A673 (cell line): ENCODE results near the gene SLC2A9. TPM values are rescaled to one million over a fixed set of nuclear protein-coding genes. Genes with fewer than 3 reads are reported as not detected.

ENCODE experiments used
- BruUV-seq: library from RNA; stranded (reverse); fragments of 400-500 nt; replicated peaks from 2 replicates; lab custom pipeline; 2021; lab: Mats Ljungman, UMichigan
- CTCF ChIA-PET: fragments of 300-600 bp; sonication (Branson Sonifier 250); formaldehyde crosslinking; loops from one replicate; lab custom pipeline; 2022; ENCODE audit warnings: antibody characterized with exemption; lab: Charles Lee
- POLR2A ChIA-PET: fragments of 300-600 bp; sonication (Branson Sonifier 250); formaldehyde crosslinking; loops from one replicate; lab custom pipeline; 2022; ENCODE audit warnings: antibody characterized with exemption; ENCODE audit not compliant: low non-redundant PET; lab: Charles Lee
- DNase-seq: peaks from one replicate; pipeline ENCODE4 v3.0.0-alpha.2; 2015; ENCODE audit warnings: low spot score
- H3K27ac ChIP-seq: fragments of 200-600 bp; sonication (generic); 2 replicates; pipeline ENCODE4 v1.5.1; 2016; ENCODE audit warnings: mixed run types, low read depth, mild to moderate bottlenecking, mixed read lengths, antibody characterized with exemption, low read length; ENCODE audit not compliant: poor library complexity, severe bottlenecking
- H3K27me3 ChIP-seq: fragments of 200-600 bp; sonication (generic); replicated peaks from 2 replicates; pipeline ENCODE4 v1.6.1; 2017; ENCODE audit warnings: mixed run types, low read depth, mild to moderate bottlenecking, mixed read lengths, antibody characterized with exemption, low read length; ENCODE audit not compliant: insufficient read depth, poor library complexity
- H3K36me3 ChIP-seq: fragments of 200-600 bp; sonication (generic); 2 replicates; pipeline ENCODE4 v1.6.1; 2016; ENCODE audit warnings: mixed run types, mild to moderate bottlenecking, mixed read lengths, antibody characterized with exemption, low read length; ENCODE audit not compliant: insufficient read depth, poor library complexity, severe bottlenecking
- H3K4me1 ChIP-seq: fragments of 200-600 bp; sonication (generic); 2 replicates; pipeline ENCODE4 v1.6.1; 2017; ENCODE audit warnings: mixed run types, mild to moderate bottlenecking, mixed read lengths, antibody characterized with exemption, low read length; ENCODE audit not compliant: insufficient read depth, poor library complexity, severe bottlenecking
- H3K4me3 ChIP-seq: fragments of 200-600 bp; sonication (generic); 2 replicates; pipeline ENCODE4 v1.5.1; 2016; ENCODE audit warnings: low read depth, mixed run types, mild to moderate bottlenecking, mixed read lengths, low read length; ENCODE audit not compliant: poor library complexity, severe bottlenecking
- H3K9me3 ChIP-seq: fragments of 200-600 bp; sonication (generic); 2 replicates; pipeline ENCODE4 v1.6.1; 2016; ENCODE audit warnings: mixed run types, low read depth, mild to moderate bottlenecking, mixed read lengths, antibody characterized with exemption, low read length; ENCODE audit not compliant: poor library complexity, severe bottlenecking
- CTCF ChIP-seq: fragments of 300-800, 200-600 bp; sonication (generic); conservative IDR thresholded peaks from 2 replicates; pipeline ENCODE4 v1.5.1; 2017; ENCODE audit warnings: low read depth, mild to moderate bottlenecking, antibody characterized with exemption, low read length, moderate library complexity, mixed read lengths
- EZH2 ChIP-seq: fragments of 200-600 bp; sonication (generic); IDR thresholded peaks from 2 replicates; pipeline ENCODE4 v1.6.1; 2017; ENCODE audit warnings: borderline replicate concordance, low read depth, mild to moderate bottlenecking, mixed read lengths, antibody characterized with exemption, low read length; ENCODE audit not compliant: poor library complexity, severe bottlenecking
- intact Hi-C: fragments of 100-400 bp; cut with micrococcal nuclease; formaldehyde crosslinking; loops from one replicate; pipeline ENCODE4 v1.10.0; 2022; ENCODE audit not compliant: unreplicated experiment
- total RNA-seq: library from RNA; stranded (reverse); gene quantifications from 2 replicates; pipeline ENCODE4 v1.2.3, GENCODE V29; 2021

Gene SLC2A9
- total RNA-seq, 1 experiment from 2014 or later, result not detected

GRCh38 chr4:10058371-10058770, 37.1 kb upstream of the SLC2A9 start:
- intact Hi-C loops, result no loop called here
- BruUV-seq, result no TSS peak
- H3K36me3 ChIP-seq, result no peaks in the 10 kb centered on the region
- no peak overlapping the region for H3K27ac ChIP-seq
- no peaks in the 10 kb centered on the region for H3K4me1 ChIP-seq
- no peak for DNase-seq
- H3K27me3 ChIP-seq, result no peaks in the 10 kb centered on the region
- POLR2A ChIA-PET, result no interaction called here
- H3K4me3 ChIP-seq, result no peak overlapping the region
- no peak for TF ChIP-seq CTCF
- no peak for TF ChIP-seq EZH2
- no peaks in the 10 kb centered on the region for H3K9me3 ChIP-seq
- CTCF ChIA-PET, result no interaction called here

DNA sequence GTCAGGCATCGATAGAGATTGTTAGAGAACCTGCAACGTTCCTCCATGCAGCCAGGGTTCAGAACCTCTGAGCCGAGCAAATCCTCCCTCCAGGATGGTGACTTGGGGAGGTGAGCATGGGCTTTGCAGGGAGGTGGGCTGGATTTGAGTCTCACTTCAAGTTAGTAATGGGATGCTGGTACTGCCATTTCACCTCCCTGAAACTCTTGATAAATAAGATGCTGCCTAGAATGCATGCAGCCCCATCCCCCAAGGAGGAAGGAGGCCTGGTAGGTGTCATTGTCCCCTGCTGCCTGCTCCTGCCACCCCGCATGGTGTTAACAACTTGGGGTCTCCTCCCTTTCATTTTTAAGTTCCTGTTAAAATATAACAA, 35.7 kb upstream of the SLC2A9 start:
- no peaks in the 10 kb centered on the region for H3K36me3 ChIP-seq
- TF ChIP-seq CTCF, result no peak
- TF ChIP-seq EZH2, result no peak
- no peak overlapping the region for H3K27ac ChIP-seq
- intact Hi-C loops, result no loop called here
- H3K4me3 ChIP-seq, result no peak overlapping the region
- no peaks in the 10 kb centered on the region for H3K27me3 ChIP-seq
- CTCF ChIA-PET, result no interaction called here
- no peaks in the 10 kb centered on the region for H3K9me3 ChIP-seq
- no peaks in the 10 kb centered on the region for H3K4me1 ChIP-seq
- no TSS peak for BruUV-seq
- DNase-seq, result no peak
- POLR2A ChIA-PET, result no interaction called here

- DNase-seq, result no peak
- CTCF ChIA-PET, result no interaction called here
- POLR2A ChIA-PET, result no interaction called here
- Histone ChIP-seq H3K9me3 (no peaks in the 10 kb centered on the region), H3K36me3 (no peaks in the 10 kb centered on the region), H3K27me3 (no peaks in the 10 kb centered on the region), H3K27ac (no peak overlapping the region), H3K4me3 (no peak overlapping the region), H3K4me1 (no peaks in the 10 kb centered on the region)
- TF ChIP-seq CTCF (no peak), EZH2 (no peak)
- no TSS peak for BruUV-seq
- intact Hi-C loops, result no loop called here
Measured at GRCh38 chr4:10056334-10057022, 35.2 kb upstream of the SLC2A9 start.
